ENCODE results near the gene CARD10.

The CARD10 gene

DNA sequence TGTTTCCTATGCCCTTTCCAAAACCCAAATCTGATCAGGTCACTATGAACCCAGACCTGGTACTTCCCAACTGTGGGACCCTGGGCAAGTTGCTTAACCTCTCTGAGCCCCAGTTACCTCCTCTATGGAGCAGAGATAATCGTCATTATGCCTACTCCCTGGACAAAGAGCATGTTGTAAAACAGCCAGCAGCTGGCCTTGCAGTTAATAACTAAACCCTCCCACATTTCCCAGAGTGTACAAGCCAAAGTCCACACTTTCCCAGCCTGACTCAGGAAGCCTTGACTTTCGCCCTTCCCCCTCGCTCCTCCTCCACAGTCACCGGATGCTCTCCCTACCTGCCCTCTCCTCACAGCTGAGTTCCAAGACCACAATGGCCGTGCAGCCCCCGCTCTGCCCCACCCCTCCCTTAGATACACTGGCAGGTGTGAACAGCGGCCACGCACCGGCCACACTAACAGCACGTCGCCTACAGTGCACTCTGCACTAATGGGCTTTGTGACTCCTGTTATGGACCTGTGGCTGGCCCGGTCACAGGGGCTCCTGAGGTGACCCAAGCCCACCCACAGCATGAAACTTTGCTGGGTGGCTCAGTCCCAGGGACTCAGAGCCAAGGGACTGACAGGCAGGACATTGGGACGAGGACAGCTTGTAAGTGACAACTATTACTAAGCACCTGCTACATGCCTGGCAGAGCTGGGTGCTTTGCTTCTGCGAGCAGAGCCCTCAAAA is 17.4 kb downstream of the CARD10 start:
- DNase-seq = no peak

DNA sequence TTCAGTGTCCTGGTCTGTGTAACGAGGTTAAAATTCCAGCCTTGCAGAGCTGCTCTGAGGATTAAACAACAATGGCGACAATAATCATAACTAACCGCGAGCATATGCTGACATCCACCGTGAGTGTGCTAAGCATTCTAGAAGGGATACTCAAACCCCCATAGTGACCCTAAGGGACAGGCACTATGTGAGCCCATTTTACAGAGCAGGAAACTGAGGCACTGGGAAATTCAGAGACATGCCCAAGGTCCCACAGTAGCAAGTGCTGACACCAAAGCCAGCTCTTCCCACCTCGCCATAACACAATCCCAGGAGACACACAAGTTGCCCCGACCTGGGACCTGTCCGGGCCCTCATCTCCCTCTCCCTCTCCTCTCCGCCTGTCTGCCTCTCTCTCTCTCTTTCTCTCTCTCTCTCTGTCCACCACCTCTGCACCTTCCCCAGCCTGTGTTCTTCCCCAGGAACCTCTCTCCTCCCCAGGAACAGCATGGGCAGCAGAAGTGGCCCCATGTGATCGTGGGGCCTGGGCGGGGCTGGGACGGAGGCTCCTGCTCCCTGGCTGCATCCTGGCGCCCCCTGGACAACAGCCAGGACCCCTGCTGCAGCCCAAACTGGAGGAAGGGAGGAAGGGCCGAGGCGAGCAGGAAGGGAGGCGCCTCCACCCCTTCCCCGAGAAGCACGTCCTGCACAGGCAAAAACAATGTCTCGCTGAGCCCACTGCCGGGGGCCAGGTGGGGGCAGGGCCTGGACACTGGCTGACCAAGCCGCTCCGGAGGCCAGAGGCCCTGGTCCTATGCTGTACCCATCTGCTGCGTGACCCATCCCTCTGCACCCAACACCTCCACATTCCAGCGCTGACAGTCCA is 18.2 kb downstream of the CARD10 start:
- DNase-seq = no peak

DNA sequence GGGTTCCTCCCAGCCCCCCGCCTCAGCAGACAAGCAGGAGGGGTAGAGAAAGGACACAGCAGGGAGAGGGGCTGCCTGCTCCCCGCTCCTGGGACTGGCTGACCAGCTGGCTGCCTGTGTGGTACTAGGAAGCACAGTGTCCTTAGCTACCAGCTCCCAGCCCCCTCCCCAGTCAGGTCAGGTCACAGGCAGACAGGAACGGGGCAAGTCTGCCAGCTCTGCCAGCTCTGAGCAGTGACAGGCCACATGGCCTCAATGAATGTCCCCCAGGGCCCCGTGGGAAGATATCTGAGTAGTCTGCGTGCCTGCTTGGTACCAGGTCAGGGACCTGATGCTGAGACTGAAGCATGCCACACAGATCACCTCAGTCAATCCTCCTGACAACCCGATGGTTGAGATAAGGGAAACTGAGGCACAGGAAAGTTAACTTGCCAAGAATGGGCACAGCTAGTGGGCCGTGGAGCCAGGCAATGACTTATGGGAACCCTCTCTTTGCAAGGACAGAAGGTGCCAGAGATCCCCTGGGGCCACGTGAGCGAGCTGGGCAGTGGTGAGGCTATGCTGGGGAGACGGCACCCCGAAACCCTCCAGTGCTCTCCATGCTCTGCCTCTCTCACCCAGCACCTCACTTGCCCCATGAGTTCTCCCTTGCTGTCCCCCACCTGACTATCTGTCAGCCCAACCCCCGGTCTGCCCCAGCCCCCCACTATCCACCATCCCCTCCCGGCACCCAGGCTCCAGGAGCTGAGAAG is 19.2 kb downstream of the CARD10 start:
- DNase-seq = no peak

DNA sequence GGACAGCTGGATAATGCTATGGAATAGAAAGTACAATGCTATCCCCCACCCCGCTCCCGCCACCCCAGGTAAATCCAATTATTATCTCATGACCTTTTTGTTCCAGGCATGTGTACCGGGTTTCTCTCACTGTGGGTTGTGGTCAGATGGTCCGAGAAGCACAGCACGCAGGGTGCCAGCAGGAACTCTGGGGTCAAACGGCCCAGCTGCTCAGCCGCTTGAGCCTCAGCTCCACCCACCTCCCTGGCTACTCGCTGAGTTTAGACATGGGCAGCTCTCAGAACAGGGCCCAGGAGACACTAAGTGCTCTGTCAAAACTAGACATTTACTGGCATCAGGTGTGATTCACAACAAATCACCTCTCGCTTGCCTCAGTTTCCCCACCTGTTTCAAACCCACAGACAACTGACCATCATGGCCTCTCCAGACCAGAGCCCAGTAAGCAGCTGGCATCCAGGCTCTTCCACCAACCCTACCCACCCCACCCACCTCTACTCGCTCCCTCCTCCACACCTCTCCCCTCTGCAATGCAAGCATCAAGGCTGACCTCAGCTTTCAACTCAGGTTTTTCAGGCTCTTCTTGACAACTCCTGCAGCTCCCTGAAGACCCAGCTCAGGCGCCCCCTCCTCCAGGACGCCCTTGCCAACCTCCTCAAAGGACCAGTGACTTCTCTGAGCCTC is 20.0 kb downstream of the CARD10 start:
- DNase-seq = no peak

DNA sequence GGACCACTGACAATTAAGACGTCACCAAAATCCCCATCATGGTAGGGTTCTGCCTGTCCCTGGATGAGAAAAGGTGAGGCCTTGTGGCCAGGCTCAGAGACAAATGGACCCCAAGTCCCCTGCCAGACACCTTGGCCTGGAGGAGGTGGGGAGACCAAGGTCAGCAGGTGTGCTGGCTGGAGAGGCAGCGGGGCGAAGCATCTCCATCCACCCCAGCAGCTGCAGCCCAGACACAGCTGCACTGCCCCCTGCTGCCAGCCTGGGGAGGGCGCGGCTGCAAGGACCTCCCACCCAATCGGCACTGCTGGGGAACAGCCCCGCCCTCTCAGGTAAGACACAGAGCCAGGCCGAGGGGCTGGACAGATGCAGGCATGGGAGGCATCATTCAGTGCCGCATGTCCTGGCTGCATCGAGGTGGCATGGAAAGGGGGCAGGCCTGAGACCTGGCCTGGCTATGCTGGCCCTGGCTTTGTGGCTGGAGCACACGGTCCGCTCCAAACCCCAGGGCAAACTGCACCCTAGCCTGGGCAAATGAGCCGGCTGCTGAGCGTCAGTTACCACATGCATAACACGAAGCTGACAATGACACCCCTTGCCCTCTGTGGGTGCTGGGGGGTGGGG is 20.8 kb downstream of the CARD10 start:
- no peak for DNase-seq

DNA sequence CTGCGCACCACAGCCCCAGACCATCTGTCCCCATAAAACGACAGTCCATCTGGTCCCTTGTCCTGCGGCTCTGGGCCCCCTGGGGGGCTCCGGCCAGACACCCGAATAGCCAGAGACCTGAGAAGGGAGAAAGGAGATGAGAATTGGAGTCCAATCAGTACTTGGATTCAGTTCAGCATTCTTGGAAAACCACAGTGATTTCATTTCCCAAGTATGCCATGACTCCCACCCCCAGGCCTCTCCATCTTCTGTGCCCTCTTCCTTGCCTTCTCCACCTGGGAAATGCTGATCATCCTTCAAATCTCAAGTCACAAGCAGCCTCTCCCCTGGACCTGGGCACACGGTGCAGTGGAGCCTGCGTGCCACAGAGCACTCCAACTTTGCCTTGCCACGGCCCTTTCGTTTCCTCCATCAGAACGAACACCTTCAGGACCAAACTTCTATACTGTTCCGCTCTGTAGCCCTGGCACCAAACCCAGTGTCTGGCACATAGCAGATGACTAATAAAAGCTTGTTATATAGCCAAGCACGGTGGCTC is 22.1 kb downstream of the CARD10 start:
- DNase-seq = no peak

DNA sequence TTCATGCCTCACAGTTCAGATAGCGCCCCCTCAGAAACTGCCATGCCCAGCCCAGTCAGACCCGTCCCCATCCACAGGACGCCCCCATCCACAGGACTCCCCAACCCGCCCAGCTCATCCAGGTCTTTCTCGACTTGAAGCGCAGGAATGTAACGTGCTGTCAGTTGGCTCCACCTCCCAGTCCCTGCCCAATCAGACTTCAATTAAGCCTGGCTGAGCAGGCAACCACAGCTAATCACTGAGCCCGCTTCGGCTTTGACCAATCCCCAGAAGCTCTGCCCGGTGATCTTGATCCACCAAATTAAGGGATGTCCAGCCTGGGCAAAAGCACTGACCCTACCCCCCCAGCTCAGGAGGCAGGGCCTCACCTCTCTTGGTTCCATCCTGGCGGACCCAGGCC is 22.6 kb downstream of the CARD10 start:
- no peak for DNase-seq

DNA sequence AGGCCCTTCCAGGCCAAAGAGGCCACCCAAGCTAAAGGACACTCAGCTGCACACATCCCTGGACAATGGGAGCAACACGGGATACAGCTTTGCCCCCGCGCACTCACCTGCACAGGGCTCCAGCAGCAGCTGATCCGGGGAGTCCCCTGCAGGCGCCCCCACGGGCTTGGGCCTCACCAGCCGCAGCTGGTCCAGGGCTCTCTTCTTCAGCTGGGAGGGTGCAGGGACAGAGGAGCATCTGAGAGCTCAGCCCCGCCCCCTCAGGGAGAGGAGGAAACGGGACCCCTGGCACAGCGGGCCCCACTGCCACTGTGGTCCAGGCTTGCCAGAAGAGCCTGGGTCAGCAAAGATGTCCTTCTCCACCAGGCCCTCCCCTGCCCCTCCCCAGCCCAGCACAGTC is 25.2 kb downstream of the CARD10 start:
- DNase-seq = no peak

DNA sequence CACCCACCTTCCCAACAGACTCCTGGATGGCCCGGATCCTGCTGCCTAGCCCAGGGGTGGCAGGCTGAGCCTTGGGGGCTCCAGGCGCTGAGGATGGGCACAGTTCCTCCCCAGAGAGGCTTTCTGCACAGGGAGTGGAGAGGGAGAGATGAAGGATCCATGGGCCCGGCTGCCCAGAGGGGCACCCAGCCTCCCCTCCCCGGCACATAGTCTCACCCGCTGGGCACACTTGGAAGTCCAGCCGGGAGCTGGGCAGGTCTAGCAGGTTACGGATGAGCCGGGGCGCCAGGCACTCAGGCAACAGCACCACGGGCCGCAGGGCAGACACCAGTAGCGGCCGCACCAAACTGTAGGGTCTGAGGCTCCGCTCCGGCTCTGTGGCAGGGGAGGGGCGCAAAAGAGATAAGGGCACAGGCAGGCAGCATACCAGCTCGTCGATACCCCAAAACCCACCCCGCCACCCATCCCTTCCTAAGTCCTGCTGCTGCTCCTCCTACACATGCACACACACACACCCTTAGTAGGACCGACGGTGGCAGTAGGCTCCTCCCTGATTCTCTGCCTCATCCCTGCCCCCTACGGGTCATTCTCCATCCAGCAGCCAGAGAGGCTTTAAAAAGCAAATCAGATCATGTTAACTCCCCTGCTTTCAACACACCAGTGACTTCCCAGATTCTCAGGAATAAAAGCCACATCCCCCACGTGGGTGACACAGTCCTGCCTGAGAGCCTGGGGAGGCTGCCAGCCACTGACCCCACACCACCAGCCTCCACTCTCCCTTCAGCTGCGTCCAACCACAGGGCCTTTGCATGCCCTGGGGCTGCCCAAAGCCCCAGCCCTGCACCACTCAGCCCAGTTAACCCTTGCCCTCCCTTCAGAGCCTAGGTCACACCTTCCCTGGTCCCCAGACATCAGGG is 26.5 kb downstream of the CARD10 start:
- DNase-seq = no peak

DNA sequence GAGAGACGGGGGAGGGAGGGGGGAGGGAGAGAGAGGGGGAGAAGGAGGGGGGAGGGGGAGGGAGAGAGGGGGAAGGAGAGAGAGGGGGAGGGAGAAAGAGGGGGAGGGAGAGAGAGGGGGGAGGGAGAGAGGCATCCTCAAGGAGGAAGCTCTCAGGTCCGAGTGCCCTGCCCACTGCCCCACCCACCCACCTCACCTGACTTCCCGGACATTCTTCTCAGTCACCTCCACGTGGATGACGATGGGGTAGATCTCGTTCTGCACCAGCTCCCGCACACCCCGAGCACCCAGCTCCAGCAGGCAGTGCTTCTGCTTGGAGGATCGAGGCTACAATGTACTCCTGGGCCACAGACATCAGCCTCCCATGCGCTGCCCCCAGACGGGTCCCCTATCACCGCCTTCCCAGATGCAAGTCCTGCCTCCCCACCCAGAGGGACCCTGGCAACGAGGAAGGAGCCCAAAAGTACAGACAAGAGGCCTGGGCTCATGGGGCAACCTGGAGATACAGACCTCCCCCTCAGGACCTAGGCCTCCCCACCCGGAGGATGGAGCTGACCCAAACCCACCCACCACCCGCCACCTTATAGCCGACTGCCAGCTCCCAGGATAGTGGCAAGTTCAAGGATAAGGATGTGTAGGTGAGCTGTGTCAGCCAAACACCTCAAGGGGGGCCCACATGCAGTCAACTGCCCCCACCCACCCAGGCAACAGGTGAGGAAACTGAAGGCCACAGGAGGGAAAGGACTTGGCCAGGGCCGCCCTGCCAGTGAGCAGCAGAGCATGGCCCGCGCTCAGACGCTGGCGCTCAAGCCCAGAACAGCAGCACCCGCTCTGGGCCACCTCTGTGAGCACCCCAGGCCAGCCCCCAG is 27.4 kb downstream of the CARD10 start:
- no peak for DNase-seq

DNA sequence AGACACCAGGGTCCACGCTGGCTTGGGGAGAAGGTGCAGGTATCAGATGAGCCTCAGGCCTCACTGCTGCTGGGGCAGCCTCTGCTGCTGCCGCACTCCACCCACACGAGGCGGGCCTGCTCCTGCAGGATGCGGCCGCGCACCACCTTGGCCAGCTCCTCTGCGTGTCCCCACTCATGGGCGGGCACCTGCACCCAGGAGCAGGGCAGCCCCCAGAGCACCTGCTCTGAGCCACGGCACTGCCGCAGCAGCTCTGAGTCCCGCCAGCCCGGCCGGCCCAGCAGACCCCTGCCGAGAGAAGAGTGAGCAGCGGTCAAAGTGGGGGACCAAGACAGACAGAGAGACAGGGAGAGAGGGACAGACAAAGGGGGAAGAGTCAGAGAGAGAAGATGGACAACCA is 28.1 kb downstream of the CARD10 start:
- no peak for DNase-seq

DNA sequence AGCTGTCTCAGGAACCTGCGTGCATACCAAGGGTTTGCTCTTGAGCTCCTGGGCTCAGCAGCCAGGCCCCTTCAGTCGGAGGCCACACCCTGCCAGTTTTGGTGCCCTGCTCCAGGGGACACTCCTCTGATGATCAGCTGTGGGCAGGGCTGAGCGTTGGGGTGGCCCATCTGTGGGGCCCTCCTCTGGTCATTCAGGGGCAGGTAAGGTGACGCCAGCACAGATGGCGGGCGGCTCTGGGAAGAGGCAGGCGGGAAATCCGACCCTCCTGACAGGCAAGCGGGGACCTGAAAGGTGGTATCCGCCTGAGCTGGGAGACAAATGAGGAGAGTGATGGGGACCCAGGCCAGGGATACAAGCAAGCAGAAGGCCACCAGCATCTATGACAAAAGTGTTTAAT is 29.2 kb downstream of the CARD10 start:
- no peak for DNase-seq

DNA sequence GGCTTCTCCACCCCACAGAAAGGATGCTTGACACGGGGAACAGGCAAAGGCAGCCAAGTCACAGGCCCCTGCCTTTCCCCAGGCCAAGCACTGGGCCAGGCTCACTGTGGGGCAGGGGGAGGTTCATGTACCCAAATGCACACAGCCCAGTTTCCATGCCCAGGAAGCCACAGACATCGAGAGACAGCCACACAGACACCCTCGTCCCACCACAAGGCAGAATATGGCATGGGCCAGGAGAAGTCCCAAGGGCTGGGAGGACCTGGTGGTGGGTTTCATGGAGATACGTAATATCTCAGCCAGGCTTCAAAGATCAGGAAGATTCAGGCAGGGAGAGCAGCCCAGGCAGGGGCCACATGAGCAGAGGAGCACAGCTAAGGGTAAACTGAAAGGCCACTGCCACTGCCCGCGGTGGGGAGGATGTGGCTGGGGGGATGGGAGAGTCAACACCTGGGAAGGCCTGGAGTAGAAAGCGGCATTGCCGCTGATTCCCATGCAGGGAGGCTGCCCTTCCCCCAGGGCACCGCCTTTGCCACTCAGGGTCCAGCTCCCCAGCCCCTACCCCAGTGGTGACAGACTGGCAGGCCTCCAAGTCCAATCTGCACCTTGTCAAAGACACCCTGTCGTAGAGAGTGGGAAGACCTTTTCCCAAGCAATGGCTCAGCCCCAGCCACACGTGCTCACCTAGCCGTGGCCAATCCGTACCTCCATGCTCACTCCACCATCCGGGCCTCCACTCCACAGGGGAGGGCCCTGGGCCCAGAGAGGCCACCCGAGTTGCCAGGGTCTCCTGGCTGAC is 30.7 kb downstream of the CARD10 start:
- no peak for DNase-seq

DNA sequence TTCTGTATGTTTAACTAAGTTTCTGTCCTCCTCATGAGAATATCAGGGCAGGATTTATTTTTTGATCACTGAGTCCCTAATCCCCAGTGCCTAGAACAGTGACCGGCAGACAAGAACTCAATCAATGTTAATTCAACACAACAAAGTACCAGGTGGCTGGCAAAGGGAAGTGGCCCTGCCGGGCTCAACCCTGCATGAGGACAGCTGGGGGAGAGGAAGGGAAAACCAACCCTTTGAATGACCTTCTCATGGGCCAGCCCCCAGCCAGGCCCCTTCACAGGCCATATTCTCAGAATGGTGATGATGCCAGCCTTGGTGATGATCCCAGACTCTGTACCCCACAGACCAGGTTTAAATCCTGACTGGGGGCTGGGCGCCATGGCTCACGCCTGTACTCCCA is 31.6 kb downstream of the CARD10 start:
- no peak for DNase-seq

DNA sequence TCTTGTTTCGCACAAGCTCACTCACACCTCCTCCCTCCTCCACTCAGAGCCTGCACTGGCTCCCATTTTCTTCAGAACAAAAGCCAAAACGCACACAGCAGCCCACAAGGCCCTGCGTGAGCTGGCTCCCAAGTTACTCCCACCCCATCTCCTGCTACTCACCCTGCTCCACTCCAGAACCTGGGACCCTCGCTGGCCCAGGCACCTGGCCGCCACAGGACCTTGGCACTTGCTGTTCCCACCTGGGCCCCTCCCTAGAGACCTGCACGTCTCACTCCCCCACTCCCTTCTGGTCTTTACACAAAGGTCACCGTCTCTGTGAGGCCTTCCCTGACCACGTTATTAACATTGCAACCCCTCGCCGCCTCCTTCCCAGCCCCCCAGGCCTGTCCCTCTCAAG is 32.1 kb downstream of the CARD10 start:
- DNase-seq = no peak

DNA sequence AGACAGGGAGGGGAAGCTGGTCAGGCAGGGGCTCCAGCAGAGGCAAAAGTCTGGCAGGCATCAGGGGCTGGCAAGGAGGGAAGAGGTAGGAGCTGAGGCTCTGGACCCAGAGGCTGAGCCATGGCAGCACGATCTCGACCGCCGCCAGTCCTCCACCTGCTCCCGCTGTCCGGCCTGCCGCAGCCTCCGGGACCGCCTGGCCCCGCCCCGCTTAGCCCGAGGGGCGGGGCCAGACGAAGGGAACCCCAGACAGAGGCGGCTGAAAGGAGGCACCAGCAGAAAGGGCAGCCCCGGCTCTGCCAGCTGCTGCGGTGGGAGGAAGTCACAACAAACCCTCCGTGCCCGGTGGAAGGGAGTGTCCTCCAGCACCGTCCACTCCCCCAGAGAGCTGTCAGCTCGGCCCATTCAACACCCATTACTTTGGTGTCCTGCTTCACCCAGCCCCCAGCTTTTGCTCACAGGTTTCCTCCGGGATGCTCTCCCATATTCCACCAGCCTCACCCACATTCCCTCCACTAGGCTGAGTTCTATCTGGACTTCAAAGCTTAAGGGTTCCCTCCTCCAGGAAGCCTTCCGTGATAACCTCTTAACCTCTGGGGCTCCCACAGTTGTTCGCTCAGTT is 32.9 kb downstream of the CARD10 start, which contains the start of gene MFNG:
TSS of gene MFNG (minus strand) at position 161 of the 622 bp plus-strand sequence. CDS start 207 bp downstream, outside the sequence.
- DNase-seq = peak in 1 of 2 donors; percentile 10

DNA sequence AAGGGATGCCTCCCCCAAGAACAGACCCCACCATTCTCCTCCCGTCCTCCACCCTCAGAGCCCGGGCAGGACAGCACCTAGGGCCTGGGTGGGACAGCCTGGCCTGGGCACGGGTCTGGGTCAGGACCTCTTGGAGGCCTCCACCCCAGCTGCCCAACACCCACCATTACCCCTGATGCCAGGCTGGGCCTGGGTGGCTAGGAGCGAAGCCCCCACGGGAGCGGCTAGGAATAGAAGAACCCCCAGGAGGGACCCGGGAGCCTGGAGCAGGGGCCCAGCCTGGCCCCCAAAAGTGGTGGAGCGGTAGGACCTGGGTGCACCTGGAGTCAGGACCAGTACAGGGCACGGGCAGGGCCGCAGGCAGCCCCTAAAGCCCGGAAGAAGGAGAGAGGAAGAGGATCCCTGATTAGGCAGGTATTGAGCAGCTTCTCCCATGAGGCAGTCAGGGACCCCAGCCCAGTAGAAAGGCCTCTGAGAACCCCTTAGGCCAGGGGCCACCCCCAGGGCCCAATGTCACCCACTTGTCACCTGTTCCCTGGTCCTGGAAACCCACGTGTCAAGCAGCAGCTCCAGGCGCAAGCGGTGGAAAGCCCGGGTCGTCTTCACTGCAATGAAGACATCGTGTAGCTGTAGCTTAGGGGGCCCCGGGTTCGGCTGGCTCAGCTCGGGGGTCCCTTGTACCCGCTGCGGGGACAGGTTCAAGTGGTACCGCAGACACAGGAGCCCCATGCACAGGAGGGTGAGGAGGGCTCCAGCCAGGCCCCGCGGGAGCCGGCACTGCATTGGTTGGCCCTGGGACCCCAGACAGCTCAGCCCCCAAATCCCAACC is 33.6 kb downstream of the CARD10 start:
- no peak for DNase-seq

Measured in hippocampal formation (tissue), 2 donors.